ENCODE results near the gene ZNF862. TPM values are rescaled to one million over a fixed set of nuclear protein-coding genes. Genes with fewer than 3 reads are reported as not detected.

Gene ZNF862
- total RNA-seq, 1 donor from 2014 or later: 24.6 TPM

Other genes with a start within 250 kb of the ZNF862 start
- gene ZNF467, start 64.8 kb upstream of the ZNF862 start, total RNA-seq: 9.7 TPM
- 15.0 TPM for gene ATP6V0E2, start 35.6 kb downstream of the ZNF862 start, total RNA-seq

All from ureter (tissue), 1 donor.